Thyroid gland (tissue), 4 donors: ENCODE measurements around the gene PPM1L. TPM values are rescaled to one million over a fixed set of nuclear protein-coding genes. Genes with fewer than 3 reads are reported as not detected.
"Not testable (repeated sequence)": the region's sequence is repeated elsewhere in the genome, so short reads cannot be mapped to it uniquely, and the experiment has no call there.

Experiments
- DNase-seq, 2 donors: peaks; one replicate each; pipeline ENCODE4 v3.0.0-alpha.2; 2019
- H3K27ac ChIP-seq, 3 donors: fragments of 200-600 bp; sonication (generic); 1 replicate in 2 of 3; 2 replicates in 1 of 3; pipeline ENCODE4 v1.5.1; 2016 to 2019; ENCODE audit warnings: mild to moderate bottlenecking in 1 of 3, moderate library complexity in 1 of 3
- H3K27me3 ChIP-seq: fragments of 200-600 bp; sonication (generic); one replicate; pipeline ENCODE4 v1.5.1; 2019
- H3K36me3 ChIP-seq, 2 donors: fragments of 200-600 bp; sonication (generic); one replicate each; pipeline ENCODE4 v1.5.1; 2016 to 2019
- H3K4me1 ChIP-seq, 2 donors: fragments of 200-600 bp; sonication (generic); one replicate each; pipeline ENCODE4 v1.5.1; 2017 to 2019
- H3K4me3 ChIP-seq, 3 donors: fragments of 200-600 bp; sonication (generic); replicated peaks in 1 of 3; 1 replicate in 2 of 3; 2 replicates in 1 of 3; pipeline ENCODE4 v1.5.1; 2016; ENCODE audit warnings: mild to moderate bottlenecking in 1 of 3
- H3K9me3 ChIP-seq: fragments of 200-600 bp; sonication (generic); one replicate; pipeline ENCODE4 v1.5.1; 2017
- POLR2A ChIP-seq, 2 donors: fragments of 450-650 bp; IDR thresholded peaks; one replicate each; pipeline ENCODE4 v1.6.1; 2017; ENCODE audit warnings: antibody characterized with exemption in 2 of 2, mild to moderate bottlenecking in 2 of 2, moderate library complexity in 1 of 2
- WGBS, 2 donors: methylation state at CpG; one replicate each; pipeline ENCODE4 v1.1.5; 2017; 5-methylcytosine and 5-hydroxymethylcytosine counted together
- intact Hi-C: fragments of 100-400 bp; cut with DNase I; formaldehyde crosslinking; loops from one replicate; pipeline ENCODE4 v1.15.1; 2023
- total RNA-seq, 4 donors: library from RNA; depleted of rRNA; stranded (reverse); fragments of >200 nt; gene quantifications; one replicate each; pipeline ENCODE4 v1.2.3, GENCODE V29; 2016
- TF ChIP-seq, protein P1 (sequence below), 6 experiments: fragments of 200-600 bp in 3 of 6; fragments of 450-650 bp in 3 of 6; sonication (generic) in 3 of 6; IDR thresholded peaks; one replicate each; pipeline ENCODE4 v1.5.1; 2016 to 2019; ENCODE audit warnings: antibody characterized with exemption in 6 of 6, mild to moderate bottlenecking in 2 of 6, inconsistent platforms in 1 of 6, moderate library complexity in 1 of 6

The PPM1L gene
- total RNA-seq, 4 donors from 2014 or later, result 47.2 to 77.4 (median 50.4) TPM

DNA sequence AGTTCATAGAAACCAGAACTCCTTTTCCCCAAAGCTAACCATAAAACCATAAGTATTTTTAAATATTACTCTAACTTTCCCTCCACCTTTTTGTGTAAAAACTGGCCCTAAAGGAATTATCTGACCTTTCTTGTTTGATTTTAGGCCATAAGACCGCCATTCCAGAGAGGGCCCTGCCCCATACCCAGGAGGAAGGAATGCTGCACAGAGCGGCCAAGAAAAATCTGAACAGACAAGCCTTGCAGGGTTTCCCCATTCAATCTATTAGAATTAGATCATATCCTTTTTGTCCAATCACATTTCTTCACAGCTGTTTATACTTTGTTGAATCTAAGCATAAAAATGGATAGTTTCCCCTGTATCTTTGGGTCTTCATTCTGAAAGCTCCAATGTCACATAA, 252.1 kb downstream of the PPM1L start:
- Histone ChIP-seq H3K27ac (no peak overlapping the region), H3K4me3 (no peak overlapping the region), H3K9me3 (no peaks in the 10 kb centered on the region), H3K36me3 (no peaks in the 10 kb centered on the region), H3K27me3 (no peaks in the 10 kb centered on the region), H3K4me1 (no peaks in the 10 kb centered on the region)
- DNase-seq, result no peak
- no peak for TF ChIP-seq POLR2A (IDR thresholded peaks at IDR 0.05)
- TF ChIP-seq, protein P1, sequence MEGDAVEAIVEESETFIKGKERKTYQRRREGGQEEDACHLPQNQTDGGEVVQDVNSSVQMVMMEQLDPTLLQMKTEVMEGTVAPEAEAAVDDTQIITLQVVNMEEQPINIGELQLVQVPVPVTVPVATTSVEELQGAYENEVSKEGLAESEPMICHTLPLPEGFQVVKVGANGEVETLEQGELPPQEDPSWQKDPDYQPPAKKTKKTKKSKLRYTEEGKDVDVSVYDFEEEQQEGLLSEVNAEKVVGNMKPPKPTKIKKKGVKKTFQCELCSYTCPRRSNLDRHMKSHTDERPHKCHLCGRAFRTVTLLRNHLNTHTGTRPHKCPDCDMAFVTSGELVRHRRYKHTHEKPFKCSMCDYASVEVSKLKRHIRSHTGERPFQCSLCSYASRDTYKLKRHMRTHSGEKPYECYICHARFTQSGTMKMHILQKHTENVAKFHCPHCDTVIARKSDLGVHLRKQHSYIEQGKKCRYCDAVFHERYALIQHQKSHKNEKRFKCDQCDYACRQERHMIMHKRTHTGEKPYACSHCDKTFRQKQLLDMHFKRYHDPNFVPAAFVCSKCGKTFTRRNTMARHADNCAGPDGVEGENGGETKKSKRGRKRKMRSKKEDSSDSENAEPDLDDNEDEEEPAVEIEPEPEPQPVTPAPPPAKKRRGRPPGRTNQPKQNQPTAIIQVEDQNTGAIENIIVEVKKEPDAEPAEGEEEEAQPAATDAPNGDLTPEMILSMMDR (IDR thresholded peaks at IDR 0.05), result no peak
- intact Hi-C loops, result no loop called here
- WGBS, 2 donors, result 92 to 95% methylated on average over 2 of the region's 2 CpGs

DNA sequence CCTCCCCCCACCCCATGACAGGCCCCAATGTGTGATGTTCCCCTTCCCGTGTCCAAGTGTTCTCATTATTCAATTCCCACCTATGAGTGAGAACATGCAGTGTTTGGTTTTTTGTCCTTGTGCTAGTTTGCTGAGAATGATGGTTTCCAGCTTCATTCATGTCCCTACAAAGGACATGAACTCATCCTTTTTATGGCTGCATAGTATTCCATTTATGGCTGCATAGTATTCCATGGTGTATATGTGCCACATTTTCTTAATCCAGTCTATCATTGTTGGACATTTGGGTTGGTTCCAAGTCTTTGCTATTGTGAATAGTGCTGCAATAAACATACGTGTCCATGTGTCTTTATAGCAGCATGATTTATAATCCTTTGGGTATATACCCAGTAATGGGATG, 254.1 kb downstream of the PPM1L start:
- H3K27ac ChIP-seq, H3K4me3 ChIP-seq, H3K36me3 ChIP-seq, H3K9me3 ChIP-seq, intact Hi-C loops, H3K27me3 ChIP-seq, H3K4me1 ChIP-seq, DNase-seq: not testable (repeated sequence)
- 98 to 100% methylated on average over 2 of the region's 2 CpGs for WGBS, 2 donors

DNA sequence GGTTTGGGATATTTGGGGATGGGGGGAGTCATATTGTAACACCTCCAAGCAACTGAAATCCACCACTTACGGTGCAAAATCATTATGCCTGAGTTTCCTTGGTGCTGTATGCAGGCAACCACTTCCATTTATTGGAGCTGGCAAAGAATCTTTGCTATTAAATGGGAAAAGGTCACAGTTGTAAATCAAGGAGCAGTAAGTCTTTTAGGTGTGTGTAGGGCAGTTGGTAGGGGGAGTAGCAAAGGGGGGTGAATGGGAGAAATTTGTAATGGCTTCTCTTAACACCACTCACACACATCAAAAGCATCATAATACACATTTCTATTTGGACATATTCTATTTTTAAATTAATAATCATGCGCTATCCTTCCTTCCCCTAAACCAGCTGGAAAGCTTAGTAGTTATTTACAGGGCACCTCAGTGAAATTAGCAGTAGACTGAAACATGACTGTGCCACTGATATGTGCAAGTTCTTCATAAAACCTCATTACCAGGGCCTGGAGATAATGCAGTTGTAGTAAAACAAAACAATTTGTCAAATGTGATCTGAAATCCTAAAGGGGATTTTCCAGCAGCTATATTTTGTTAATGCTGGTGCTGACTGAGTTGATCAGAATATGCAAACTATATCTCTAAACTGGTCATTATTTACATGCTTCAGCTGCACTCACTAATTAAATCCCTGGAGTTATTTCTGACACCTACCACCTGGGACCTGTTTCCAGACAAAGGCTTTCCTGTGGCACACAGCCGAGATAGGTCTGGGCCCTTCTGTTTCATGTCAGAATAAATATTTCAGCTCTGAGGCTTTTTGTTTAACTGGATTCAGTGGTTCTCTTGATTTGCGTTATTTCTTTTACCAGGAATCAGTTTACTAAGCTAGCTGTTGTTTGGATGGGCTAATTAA, 259.1 kb downstream of the PPM1L start:
- H3K36me3 ChIP-seq, result no peaks in the 10 kb centered on the region
- no peak overlapping the region for H3K4me3 ChIP-seq
- no peak for DNase-seq
- 78 to 91% methylated on average over 4 of the region's 4 CpGs for WGBS, 2 donors
- no peaks in the 10 kb centered on the region for H3K27me3 ChIP-seq
- intact Hi-C loops, result no loop called here
- H3K4me1 ChIP-seq, result peaks cover 0 to 13% of the 10 kb centered on the region in 2 donors
- H3K9me3 ChIP-seq, result no peaks in the 10 kb centered on the region
- no peak overlapping the region for H3K27ac ChIP-seq
- TF ChIP-seq POLR2A (IDR thresholded peaks at IDR 0.05), result no peak
- TF ChIP-seq, protein P1 (IDR thresholded peaks at IDR 0.05), result no peak

DNA sequence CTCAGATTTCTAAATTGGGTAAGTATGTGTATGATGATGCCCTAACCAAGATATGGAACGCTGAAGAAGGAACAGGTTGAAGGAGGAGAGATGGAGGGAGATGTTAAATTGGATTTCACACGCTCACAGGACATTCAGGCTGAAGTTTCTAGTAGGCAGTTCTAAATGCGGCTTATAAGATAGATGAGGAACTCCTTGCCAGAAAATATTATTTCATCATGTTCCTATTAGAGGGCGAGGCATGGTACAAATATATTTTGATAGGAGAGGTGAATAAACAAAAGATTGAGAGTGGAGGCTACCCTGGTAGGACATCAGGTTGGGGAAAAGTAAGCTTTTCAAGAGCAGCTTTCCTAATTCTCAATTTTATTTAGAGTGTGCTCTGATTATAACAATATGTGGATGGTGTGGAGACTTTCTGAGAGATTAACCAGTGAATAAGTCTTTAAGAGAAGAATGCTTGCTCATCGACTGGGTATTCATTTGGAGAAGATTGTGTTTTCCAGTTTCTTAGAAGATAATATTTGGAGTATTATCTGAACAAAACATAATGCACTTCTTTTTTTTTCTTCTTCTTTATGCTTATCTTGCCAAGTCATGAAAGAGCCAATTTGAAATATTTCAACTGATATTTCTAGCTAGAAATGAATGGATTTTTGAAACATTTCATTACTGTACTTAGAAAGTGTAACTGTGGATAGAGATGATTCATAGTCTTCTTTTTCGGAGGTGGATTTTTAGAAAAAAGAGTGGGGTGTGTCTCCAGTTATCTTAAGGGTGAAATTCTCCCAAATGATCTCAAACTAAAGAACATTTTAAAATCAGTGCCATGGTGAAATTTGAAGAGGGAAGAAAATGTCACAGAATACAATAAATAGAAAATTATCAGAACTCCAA, 260.6 kb downstream of the PPM1L start:
- H3K27me3 ChIP-seq, result no peaks in the 10 kb centered on the region
- H3K36me3 ChIP-seq, result no peaks in the 10 kb centered on the region
- H3K4me1 ChIP-seq, result peaks cover 0 to 13% of the 10 kb centered on the region in 2 donors
- H3K27ac ChIP-seq, result no peak overlapping the region
- TF ChIP-seq POLR2A (IDR thresholded peaks at IDR 0.05), result no peak
- TF ChIP-seq, protein P1 (IDR thresholded peaks at IDR 0.05), result no peak
- no peaks in the 10 kb centered on the region for H3K9me3 ChIP-seq
- intact Hi-C loops, result no loop called here
- 80 to 87% methylated on average over 6 of the region's 6 CpGs for WGBS, 2 donors
- no peak for DNase-seq
- no peak overlapping the region for H3K4me3 ChIP-seq

- Histone ChIP-seq H3K27ac (no peak overlapping the region), H3K27me3 (no peaks in the 10 kb centered on the region), H3K4me3 (no peak overlapping the region), H3K4me1 (peaks cover 0 to 13% of the 10 kb centered on the region in 2 donors), H3K36me3 (no peaks in the 10 kb centered on the region), H3K9me3 (no peaks in the 10 kb centered on the region)
- no peak for DNase-seq
- intact Hi-C loops, result no loop called here
- WGBS, 2 donors, result 96 to 98% methylated on average over 2 of the region's 2 CpGs
- TF ChIP-seq POLR2A (IDR thresholded peaks at IDR 0.05), result no peak
- TF ChIP-seq, protein P1 (IDR thresholded peaks at IDR 0.05), result no peak
These were observed 261.9 kb downstream of the PPM1L start for GRCh38 chr3:161017971-161018370.
